HepG2 (cell line): ENCODE data around the gene TMEM114. TPM values are rescaled to one million over a fixed set of nuclear protein-coding genes. Genes with fewer than 3 reads are reported as not detected.
A peak's percentile ranks its signal among the peaks of the same experiment; 100 is the strongest.

ENCODE experiments used
- BORCS8-MEF2B ChIP-seq: sonication (generic); formaldehyde crosslinking; IDR thresholded peaks from 2 replicates; pipeline ENCODE4 v1.8.0; 2022; ENCODE audit warnings: mild to moderate bottlenecking, missing genetic modification reagents
- CENPT ChIP-seq: sonication (generic); formaldehyde crosslinking; IDR thresholded peaks from 2 replicates; pipeline ENCODE4 v1.8.0; 2022; ENCODE audit warnings: low read depth, mild to moderate bottlenecking, moderate library complexity, missing genetic modification reagents
- GABPB1 ChIP-seq: IDR thresholded peaks from 2 replicates; pipeline ENCODE4 v1.6.1; 2016; ENCODE audit warnings: mild to moderate bottlenecking, missing genetic modification reagents, moderate library complexity, missing compliant biosample characterization
- HNRNPL ChIP-seq: fragments of 200-400 bp; formaldehyde crosslinking; IDR thresholded peaks from 2 replicates; pipeline ENCODE4 v1.6.1; 2017; ENCODE audit warnings: mild to moderate bottlenecking, low read depth, low read length
- KDM5A ChIP-seq: fragments of 200-600 bp; sonication (generic); IDR thresholded peaks from 2 replicates; pipeline ENCODE4 v1.7.0; 2018; ENCODE audit warnings: antibody characterized with exemption, mild to moderate bottlenecking, low read length, borderline replicate concordance
- KLF11 ChIP-seq: IDR thresholded peaks from 2 replicates; pipeline ENCODE4 v1.6.1; 2016; ENCODE audit warnings: missing compliant biosample characterization
- KMT2A ChIP-seq: sonication (generic); formaldehyde crosslinking; IDR thresholded peaks from 2 replicates; pipeline ENCODE4 v1.4.0; 2020; ENCODE audit warnings: missing genetic modification reagents
- MAZ ChIP-seq, 2 experiments: sonication (generic) in 1 of 2; formaldehyde crosslinking in 1 of 2; IDR thresholded peaks; 2 replicates each; pipeline versions ENCODE4 v1.5.0 to v1.6.1; 2012 to 2020; ENCODE audit warnings: low read depth in 2 of 2, mild to moderate bottlenecking in 2 of 2, borderline replicate concordance in 1 of 2, improper control_type of control experiment in 1 of 2, low read length in 1 of 2, missing genetic modification reagents in 1 of 2, moderate library complexity in 1 of 2
- REXO4 ChIP-seq: sonication (generic); formaldehyde crosslinking; IDR thresholded peaks from 2 replicates; pipeline ENCODE4 v1.8.0; 2022; ENCODE audit warnings: missing genetic modification reagents, mild to moderate bottlenecking, borderline replicate concordance
- ZNF30 ChIP-seq: sonication (generic); formaldehyde crosslinking; IDR thresholded peaks from 2 replicates; pipeline ENCODE4 v1.5.0; 2020; ENCODE audit warnings: mild to moderate bottlenecking, missing genetic modification reagents
- ZNF616 ChIP-seq: sonication (generic); formaldehyde crosslinking; IDR thresholded peaks from 2 replicates; pipeline ENCODE4 v1.5.0; 2020; ENCODE audit warnings: low read depth, mild to moderate bottlenecking, missing genetic modification reagents
- polyA plus RNA-seq, 8 experiments: library from polyadenylated mRNA; depleted of rRNA in 3 of 8; stranded (reverse) in 7 of 8; unstranded in 1 of 8; fragments of >200 nt; fragmentation: Illumina TruSeq in 4 of 8; extraction: Trizol in 4 of 8; gene quantifications; 2 replicates each; pipeline versions ENCODE4 v1.2.1 to v1.2.3, GENCODE V29; 2011 to 2016; ENCODE audit warnings: low read depth in 4 of 8, missing spikeins in 1 of 8, mixed read lengths in 1 of 8; ENCODE audit not compliant: insufficient read depth in 1 of 8
- total RNA-seq, 5 experiments: library from RNA; depleted of rRNA; stranded (reverse); fragments of >200 nt; fragmentation: Illumina TruSeq; extraction: Trizol; gene quantifications; 2 replicates each; pipeline ENCODE4 v1.2.3, GENCODE V29; 2016; ENCODE audit warnings: low read depth in 1 of 5
- TF ChIP-seq, protein P1 (sequence below): sonication (generic); formaldehyde crosslinking; IDR thresholded peaks from 2 replicates; pipeline ENCODE4 v1.5.0; 2020; ENCODE audit warnings: mild to moderate bottlenecking, missing genetic modification reagents, borderline replicate concordance
- TF ChIP-seq, protein P2 (sequence below): sonication (generic); formaldehyde crosslinking; IDR thresholded peaks from 2 replicates; pipeline ENCODE4 v1.4.0; 2020; ENCODE audit warnings: missing genetic modification reagents
- TF ChIP-seq, protein P3 (sequence below): sonication (generic); formaldehyde crosslinking; IDR thresholded peaks from 2 replicates; pipeline ENCODE4 v1.8.0; 2022; ENCODE audit warnings: mild to moderate bottlenecking, missing genetic modification reagents

TMEM114 gene
- total and polyA plus RNA-seq, 2 of the 13 experiments (the other 11 are each of a cell fraction or from before 2014, with no cell fraction given) = not detected

DNA sequence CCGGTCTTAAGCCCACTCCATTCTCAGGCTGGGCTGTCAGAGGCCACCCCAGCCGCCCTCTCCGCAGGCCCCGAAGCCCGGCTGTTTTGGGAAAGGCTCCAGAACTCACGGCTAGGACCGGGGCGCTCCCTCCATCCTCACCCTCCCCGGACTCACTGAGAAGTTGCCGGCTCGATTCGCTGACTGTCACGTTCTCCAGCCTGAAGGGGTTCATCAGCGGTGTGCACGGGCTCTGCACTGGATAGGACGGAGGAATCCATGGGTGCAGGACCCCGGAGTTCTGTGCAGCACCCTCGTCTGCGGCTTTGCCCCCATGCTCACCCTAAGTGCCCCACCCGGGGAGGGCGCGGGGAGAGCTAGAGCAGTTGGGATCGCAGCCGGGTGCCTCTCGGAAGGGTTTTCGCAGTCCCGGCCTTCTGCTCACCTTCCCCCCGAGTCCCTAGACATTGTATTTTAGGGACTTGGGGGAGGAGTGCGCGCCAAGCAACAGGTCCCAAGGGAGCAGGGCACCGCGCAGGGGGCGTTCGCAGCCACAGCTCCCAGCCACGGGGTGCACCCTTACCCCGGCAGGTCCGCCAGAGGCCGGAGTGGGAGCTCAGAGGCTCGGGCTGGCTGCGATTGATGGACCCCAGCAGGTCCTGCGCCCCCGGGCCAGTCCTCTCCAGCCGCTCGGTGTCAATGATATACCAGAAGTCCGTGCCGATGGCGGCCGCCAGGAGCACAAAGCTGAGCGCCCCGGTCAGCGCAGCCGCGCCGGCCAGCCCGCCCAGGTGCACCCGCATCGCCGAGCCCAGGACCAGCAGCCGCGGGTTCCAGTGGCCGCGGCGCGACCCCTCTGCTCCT is 1.0 kb downstream of the TMEM114 start (continued):
- TF ChIP-seq MAZ (IDR thresholded peaks at IDR 0.05; ENCODE audit: borderline replicate concordance, low read depth, low read length) (no peak), MAZ (CRISPR knock-in tag; IDR thresholded peaks at IDR 0.05; ENCODE audit: low read depth) (peak; percentile 46; the same call in 1 of the 2 replicates), KMT2A (no peak), BORCS8-MEF2B (peak; percentile 48; the same call in 1 of the 2 replicates), ZNF616 (CRISPR knock-in tag) (no peak), KDM5A (no peak), HNRNPL (no peak), CENPT (no peak), GABPB1 (CRISPR knock-in tag) (peak; percentile 25; the same call in 1 of the 2 replicates), REXO4 (CRISPR knock-in tag) (no peak), KLF11 (CRISPR knock-in tag) (no peak), ZNF30 (CRISPR knock-in tag) (no peak)
- TF ChIP-seq, protein P1, sequence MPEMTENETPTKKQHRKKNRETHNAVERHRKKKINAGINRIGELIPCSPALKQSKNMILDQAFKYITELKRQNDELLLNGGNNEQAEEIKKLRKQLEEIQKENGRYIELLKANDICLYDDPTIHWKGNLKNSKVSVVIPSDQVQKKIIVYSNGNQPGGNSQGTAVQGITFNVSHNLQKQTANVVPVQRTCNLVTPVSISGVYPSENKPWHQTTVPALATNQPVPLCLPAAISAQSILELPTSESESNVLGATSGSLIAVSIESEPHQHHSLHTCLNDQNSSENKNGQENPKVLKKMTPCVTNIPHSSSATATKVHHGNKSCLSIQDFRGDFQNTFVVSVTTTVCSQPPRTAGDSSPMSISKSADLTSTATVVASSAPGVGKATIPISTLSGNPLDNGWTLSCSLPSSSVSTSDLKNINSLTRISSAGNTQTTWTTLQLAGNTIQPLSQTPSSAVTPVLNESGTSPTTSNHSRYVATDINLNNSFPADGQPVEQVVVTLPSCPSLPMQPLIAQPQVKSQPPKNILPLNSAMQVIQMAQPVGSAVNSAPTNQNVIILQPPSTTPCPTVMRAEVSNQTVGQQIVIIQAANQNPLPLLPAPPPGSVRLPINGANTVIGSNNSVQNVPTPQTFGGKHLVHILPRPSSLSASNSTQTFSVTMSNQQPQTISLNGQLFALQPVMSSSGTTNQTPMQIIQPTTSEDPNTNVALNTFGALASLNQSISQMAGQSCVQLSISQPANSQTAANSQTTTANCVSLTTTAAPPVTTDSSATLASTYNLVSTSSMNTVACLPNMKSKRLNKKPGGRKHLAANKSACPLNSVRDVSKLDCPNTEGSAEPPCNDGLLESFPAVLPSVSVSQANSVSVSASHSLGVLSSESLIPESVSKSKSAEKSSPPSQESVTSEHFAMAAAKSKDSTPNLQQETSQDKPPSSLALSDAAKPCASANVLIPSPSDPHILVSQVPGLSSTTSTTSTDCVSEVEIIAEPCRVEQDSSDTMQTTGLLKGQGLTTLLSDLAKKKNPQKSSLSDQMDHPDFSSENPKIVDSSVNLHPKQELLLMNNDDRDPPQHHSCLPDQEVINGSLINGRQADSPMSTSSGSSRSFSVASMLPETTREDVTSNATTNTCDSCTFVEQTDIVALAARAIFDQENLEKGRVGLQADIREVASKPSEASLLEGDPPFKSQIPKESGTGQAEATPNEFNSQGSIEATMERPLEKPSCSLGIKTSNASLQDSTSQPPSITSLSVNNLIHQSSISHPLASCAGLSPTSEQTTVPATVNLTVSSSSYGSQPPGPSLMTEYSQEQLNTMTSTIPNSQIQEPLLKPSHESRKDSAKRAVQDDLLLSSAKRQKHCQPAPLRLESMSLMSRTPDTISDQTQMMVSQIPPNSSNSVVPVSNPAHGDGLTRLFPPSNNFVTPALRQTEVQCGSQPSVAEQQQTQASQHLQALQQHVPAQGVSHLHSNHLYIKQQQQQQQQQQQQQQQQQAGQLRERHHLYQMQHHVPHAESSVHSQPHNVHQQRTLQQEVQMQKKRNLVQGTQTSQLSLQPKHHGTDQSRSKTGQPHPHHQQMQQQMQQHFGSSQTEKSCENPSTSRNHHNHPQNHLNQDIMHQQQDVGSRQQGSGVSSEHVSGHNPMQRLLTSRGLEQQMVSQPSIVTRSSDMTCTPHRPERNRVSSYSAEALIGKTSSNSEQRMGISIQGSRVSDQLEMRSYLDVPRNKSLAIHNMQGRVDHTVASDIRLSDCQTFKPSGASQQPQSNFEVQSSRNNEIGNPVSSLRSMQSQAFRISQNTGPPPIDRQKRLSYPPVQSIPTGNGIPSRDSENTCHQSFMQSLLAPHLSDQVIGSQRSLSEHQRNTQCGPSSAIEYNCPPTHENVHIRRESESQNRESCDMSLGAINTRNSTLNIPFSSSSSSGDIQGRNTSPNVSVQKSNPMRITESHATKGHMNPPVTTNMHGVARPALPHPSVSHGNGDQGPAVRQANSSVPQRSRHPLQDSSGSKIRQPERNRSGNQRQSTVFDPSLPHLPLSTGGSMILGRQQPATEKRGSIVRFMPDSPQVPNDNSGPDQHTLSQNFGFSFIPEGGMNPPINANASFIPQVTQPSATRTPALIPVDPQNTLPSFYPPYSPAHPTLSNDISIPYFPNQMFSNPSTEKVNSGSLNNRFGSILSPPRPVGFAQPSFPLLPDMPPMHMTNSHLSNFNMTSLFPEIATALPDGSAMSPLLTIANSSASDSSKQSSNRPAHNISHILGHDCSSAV (CRISPR knock-in tag) = 0 out of 2 replicates have a peak, but pooled peaks have one; percentile 51
- TF ChIP-seq, protein P2, sequence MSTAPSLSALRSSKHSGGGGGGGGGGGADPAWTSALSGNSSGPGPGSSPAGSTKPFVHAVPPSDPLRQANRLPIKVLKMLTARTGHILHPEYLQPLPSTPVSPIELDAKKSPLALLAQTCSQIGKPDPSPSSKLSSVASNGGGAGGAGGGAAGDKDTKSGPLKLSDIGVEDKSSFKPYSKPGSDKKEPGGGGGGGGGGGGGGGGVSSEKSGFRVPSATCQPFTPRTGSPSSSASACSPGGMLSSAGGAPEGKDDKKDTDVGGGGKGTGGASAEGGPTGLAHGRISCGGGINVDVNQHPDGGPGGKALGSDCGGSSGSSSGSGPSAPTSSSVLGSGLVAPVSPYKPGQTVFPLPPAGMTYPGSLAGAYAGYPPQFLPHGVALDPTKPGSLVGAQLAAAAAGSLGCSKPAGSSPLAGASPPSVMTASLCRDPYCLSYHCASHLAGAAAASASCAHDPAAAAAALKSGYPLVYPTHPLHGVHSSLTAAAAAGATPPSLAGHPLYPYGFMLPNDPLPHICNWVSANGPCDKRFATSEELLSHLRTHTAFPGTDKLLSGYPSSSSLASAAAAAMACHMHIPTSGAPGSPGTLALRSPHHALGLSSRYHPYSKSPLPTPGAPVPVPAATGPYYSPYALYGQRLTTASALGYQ (CRISPR knock-in tag) = no peak
- TF ChIP-seq, protein P3, sequence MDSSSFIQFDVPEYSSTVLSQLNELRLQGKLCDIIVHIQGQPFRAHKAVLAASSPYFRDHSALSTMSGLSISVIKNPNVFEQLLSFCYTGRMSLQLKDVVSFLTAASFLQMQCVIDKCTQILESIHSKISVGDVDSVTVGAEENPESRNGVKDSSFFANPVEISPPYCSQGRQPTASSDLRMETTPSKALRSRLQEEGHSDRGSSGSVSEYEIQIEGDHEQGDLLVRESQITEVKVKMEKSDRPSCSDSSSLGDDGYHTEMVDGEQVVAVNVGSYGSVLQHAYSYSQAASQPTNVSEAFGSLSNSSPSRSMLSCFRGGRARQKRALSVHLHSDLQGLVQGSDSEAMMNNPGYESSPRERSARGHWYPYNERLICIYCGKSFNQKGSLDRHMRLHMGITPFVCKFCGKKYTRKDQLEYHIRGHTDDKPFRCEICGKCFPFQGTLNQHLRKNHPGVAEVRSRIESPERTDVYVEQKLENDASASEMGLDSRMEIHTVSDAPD (CRISPR knock-in tag) = no peak
